Loucy (cell line): Measurements from ENCODE around the gene LGALS1.
"Not testable (repeated sequence)": the region's sequence is repeated elsewhere in the genome, so short reads cannot be mapped to it uniquely, and the experiment has no call there.

Experiments
- EZH2phosphoT487 ChIP-seq: fragments of 200-600 bp; IDR thresholded peaks from 2 replicates; pipeline ENCODE4 v1.6.1; 2018; ENCODE audit warnings: antibody characterized with exemption, mild to moderate bottlenecking, moderate library complexity, borderline replicate concordance
- TF ChIP-seq, protein P1 (sequence below): fragments of 200-600 bp; sonication (generic); conservative IDR thresholded peaks from 2 replicates; pipeline ENCODE4 v1.5.1; 2014; ENCODE audit warnings: mild to moderate bottlenecking, antibody characterized with exemption, low read length

DNA sequence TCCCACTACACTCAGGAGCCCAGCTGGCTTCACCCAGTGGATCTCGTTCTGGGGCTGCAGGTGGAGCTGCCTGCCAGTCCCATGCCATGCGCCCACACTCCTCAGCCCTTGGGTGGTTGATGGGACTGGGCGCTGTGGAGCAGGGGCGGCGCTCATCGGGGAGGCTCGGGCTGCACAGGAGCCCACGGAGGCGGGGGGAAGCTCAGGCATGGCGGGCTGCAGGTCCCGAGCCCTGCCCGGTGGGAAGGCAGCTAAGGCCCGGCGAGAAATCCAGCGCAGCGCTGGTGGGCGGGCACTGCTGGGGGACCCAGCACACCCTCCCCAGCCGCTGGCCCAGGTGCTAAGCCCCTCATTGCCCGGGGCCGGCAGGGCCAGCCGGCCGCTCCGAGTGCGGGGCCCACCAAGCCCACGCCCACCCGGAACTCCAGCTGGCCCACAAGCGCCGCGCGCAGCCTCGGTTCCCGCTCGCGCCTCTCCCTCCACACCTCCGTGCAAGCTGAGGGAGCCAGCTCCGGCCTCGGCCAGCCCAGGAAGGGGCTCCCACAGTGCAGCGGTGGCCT, 42.4 kb downstream of the LGALS1 start:
- TF ChIP-seq, protein P1, sequence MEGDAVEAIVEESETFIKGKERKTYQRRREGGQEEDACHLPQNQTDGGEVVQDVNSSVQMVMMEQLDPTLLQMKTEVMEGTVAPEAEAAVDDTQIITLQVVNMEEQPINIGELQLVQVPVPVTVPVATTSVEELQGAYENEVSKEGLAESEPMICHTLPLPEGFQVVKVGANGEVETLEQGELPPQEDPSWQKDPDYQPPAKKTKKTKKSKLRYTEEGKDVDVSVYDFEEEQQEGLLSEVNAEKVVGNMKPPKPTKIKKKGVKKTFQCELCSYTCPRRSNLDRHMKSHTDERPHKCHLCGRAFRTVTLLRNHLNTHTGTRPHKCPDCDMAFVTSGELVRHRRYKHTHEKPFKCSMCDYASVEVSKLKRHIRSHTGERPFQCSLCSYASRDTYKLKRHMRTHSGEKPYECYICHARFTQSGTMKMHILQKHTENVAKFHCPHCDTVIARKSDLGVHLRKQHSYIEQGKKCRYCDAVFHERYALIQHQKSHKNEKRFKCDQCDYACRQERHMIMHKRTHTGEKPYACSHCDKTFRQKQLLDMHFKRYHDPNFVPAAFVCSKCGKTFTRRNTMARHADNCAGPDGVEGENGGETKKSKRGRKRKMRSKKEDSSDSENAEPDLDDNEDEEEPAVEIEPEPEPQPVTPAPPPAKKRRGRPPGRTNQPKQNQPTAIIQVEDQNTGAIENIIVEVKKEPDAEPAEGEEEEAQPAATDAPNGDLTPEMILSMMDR, result not testable (repeated sequence)
- not testable (repeated sequence) for TF ChIP-seq EZH2phosphoT487
